ENCODE measurements around the gene WNT5A.

WNT5A gene

GRCh38 chr3:55494976-55495375 is 7.9 kb upstream of the WNT5A start:
- TF ChIP-seq ZNF274 (IDR thresholded peaks at IDR 0.05; ENCODE audit: low read depth, low read length), result no peak
- TF ChIP-seq SUZ12 (IDR thresholded peaks at IDR 0.05; ENCODE audit: extremely low read depth, insufficient read depth, insufficient read length), result no peak
- TF ChIP-seq YY1 (IDR thresholded peaks at IDR 0.05; ENCODE audit: insufficient read depth, insufficient read length), result no peak
- no peak overlapping the region for H3K9ac ChIP-seq (ENCODE audit: insufficient read length, low read depth)
- no peak for DNase-seq (ENCODE audit: low read depth, low spot score)
- H3K9me3 ChIP-seq (ENCODE audit: insufficient read depth, low read length), result no peaks in the 10 kb centered on the region
- no peak overlapping the region for H3K4me3 ChIP-seq (ENCODE audit: insufficient read length, low read depth)
- no peaks in the 10 kb centered on the region for H3K36me3 ChIP-seq (ENCODE audit: insufficient read depth, insufficient read length, low read length)
- peaks cover 2% of the 10 kb centered on the region for H3K4me1 ChIP-seq (ENCODE audit: insufficient read depth, insufficient read length)
- peaks cover 8% of the 10 kb centered on the region for H3K27me3 ChIP-seq (ENCODE audit: insufficient read depth, insufficient read length)

- Histone ChIP-seq H3K36me3 (ENCODE audit: insufficient read depth, insufficient read length, low read length) (no peaks in the 10 kb centered on the region), H3K9ac (ENCODE audit: insufficient read length, low read depth) (no peak overlapping the region), H3K4me3 (ENCODE audit: insufficient read length, low read depth) (no peak overlapping the region), H3K4me1 (ENCODE audit: insufficient read depth, insufficient read length) (peaks cover 2% of the 10 kb centered on the region), H3K27me3 (ENCODE audit: insufficient read depth, insufficient read length) (peaks cover 8% of the 10 kb centered on the region), H3K9me3 (ENCODE audit: insufficient read depth, low read length) (no peaks in the 10 kb centered on the region)
- DNase-seq (ENCODE audit: low read depth, low spot score), result no peak
- TF ChIP-seq ZNF274 (IDR thresholded peaks at IDR 0.05; ENCODE audit: low read depth, low read length) (no peak), YY1 (IDR thresholded peaks at IDR 0.05; ENCODE audit: insufficient read depth, insufficient read length) (no peak), SUZ12 (IDR thresholded peaks at IDR 0.05; ENCODE audit: extremely low read depth, insufficient read depth, insufficient read length) (no peak)
These were observed 5.9 kb upstream of the WNT5A start for GRCh38 chr3:55492976-55493375.

DNA sequence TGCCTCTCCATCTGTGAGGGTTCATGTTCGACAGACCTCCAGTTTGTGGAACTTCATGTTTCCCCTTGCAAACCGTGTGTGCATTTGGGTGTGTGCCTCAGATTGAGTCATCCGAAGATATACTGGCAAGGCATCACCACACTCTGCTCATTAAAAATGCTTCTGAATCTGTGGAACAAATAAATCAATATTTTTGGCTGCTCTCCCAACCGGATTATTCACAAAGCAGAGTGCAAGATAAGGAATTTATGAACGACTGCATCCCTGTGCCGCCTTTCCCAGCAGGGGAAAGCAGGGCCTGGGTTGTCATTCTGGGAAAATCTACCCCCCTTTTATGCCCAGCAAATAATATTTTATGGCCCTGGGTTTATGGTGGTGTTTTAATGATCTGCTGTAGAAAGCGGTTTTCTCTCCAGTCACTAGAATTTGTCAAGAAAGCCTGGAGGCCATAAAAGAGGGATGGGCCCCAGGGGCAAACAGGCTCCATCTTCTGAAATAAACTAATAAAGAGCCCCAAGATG is 4.2 kb upstream of the WNT5A start:
- H3K4me3 ChIP-seq (ENCODE audit: insufficient read length, low read depth), result no peak overlapping the region
- no peak overlapping the region for H3K9ac ChIP-seq (ENCODE audit: insufficient read length, low read depth)
- peaks cover 2% of the 10 kb centered on the region for H3K4me1 ChIP-seq (ENCODE audit: insufficient read depth, insufficient read length)
- TF ChIP-seq ZNF274 (IDR thresholded peaks at IDR 0.05; ENCODE audit: low read depth, low read length) (no peak), SUZ12 (IDR thresholded peaks at IDR 0.05; ENCODE audit: extremely low read depth, insufficient read depth, insufficient read length) (no peak), YY1 (IDR thresholded peaks at IDR 0.05; ENCODE audit: insufficient read depth, insufficient read length) (no peak)
- peaks cover 8% of the 10 kb centered on the region for H3K27me3 ChIP-seq (ENCODE audit: insufficient read depth, insufficient read length)
- no peak for DNase-seq (ENCODE audit: low read depth, low spot score)
- no peaks in the 10 kb centered on the region for H3K36me3 ChIP-seq (ENCODE audit: insufficient read depth, insufficient read length, low read length)
- no peaks in the 10 kb centered on the region for H3K9me3 ChIP-seq (ENCODE audit: insufficient read depth, low read length)

DNA sequence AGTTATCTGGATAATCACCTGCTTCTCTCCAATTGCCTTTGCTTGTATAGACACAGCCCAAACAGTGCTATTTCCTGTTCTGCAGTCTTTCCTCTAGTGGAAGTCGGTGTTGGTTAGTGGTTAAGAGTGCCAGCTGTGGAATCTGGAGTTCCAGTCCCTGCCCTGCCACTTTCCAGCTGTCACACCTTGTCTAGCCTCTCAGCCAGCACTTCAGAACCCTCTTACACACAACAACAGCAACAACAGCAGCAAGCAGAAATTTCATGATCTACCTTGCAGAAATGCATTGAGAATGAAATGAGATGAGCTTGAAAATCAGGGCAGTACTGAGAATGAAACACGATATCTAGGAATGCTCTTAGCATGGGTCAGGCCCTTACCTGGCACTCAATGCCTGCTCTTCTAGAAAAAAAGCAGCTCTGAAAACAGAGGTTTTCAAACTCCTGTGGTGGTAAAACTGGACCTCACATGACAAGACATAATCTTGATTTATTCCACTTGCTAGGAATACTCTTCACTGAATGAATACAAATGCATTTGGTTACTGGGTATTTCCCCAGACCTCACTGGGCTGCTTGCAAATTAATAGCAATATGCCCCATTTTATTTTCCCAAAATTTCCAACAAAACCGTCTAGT is 3.3 kb upstream of the WNT5A start:
- Histone ChIP-seq H3K36me3 (ENCODE audit: insufficient read depth, insufficient read length, low read length) (no peaks in the 10 kb centered on the region), H3K9me3 (ENCODE audit: insufficient read depth, low read length) (no peaks in the 10 kb centered on the region), H3K4me1 (ENCODE audit: insufficient read depth, insufficient read length) (peaks cover 2% of the 10 kb centered on the region), H3K4me3 (ENCODE audit: insufficient read length, low read depth) (no peak overlapping the region), H3K27me3 (ENCODE audit: insufficient read depth, insufficient read length) (peaks cover 8% of the 10 kb centered on the region), H3K9ac (ENCODE audit: insufficient read length, low read depth) (no peak overlapping the region)
- TF ChIP-seq SUZ12 (IDR thresholded peaks at IDR 0.05; ENCODE audit: extremely low read depth, insufficient read depth, insufficient read length) (no peak), YY1 (IDR thresholded peaks at IDR 0.05; ENCODE audit: insufficient read depth, insufficient read length) (no peak), ZNF274 (IDR thresholded peaks at IDR 0.05; ENCODE audit: low read depth, low read length) (no peak)
- DNase-seq (ENCODE audit: low read depth, low spot score), result no peak

GRCh38 chr3:55489798-55490132 is 2.7 kb upstream of the WNT5A start:
- Histone ChIP-seq H3K4me1 (ENCODE audit: insufficient read depth, insufficient read length) (peaks cover 2% of the 10 kb centered on the region), H3K36me3 (ENCODE audit: insufficient read depth, insufficient read length, low read length) (peaks cover 1% of the 10 kb centered on the region), H3K27me3 (ENCODE audit: insufficient read depth, insufficient read length) (peaks cover 8% of the 10 kb centered on the region), H3K9ac (ENCODE audit: insufficient read length, low read depth) (peak overlapping the region; percentile 90), H3K4me3 (ENCODE audit: insufficient read length, low read depth) (peak overlapping the region; percentile 84), H3K9me3 (ENCODE audit: insufficient read depth, low read length) (no peaks in the 10 kb centered on the region)
- no peak for DNase-seq (ENCODE audit: low read depth, low spot score)
- TF ChIP-seq YY1 (IDR thresholded peaks at IDR 0.05; ENCODE audit: insufficient read depth, insufficient read length), result no peak
- TF ChIP-seq ZNF274 (IDR thresholded peaks at IDR 0.05; ENCODE audit: low read depth, low read length), result no peak

DNA sequence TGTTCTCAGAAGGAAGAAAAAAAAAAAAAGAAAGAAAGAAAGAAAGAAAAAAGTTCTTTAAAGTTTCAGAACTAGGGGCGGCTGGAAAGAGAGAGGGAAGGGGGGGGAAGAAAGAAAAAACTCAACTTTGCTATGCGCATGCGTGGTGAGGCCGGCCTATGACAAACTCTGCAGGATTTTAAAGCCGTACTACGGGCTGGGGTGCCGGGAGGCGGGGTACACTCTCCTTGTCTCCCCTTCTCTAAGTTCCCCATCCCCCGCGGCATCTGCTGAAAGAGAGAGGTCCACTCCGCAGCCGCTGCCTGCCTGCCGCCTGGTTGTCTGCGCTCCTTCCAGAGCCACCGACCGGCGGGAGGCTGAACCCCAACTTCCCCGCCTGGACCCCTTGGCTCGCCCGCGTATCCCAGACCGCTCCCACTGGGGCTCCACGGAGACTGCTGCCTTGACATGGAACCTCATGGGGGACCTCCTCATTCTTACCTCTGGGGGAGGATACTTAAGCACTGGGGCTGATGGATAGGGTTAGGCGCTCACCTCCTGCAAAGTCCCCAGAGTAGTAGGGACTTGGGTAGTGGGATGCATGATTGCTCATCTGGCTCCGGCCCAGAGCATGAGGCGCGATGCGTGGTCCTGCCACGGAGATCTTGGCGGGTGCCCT is 1.4 kb upstream of the WNT5A start:
- peaks cover 2% of the 10 kb centered on the region for H3K4me1 ChIP-seq (ENCODE audit: insufficient read depth, insufficient read length)
- peaks cover 11% of the 10 kb centered on the region; the same call in 1 of the 2 replicates for H3K9me3 ChIP-seq (ENCODE audit: insufficient read depth, low read length)
- TF ChIP-seq ZNF274 (IDR thresholded peaks at IDR 0.05; ENCODE audit: low read depth, low read length) (no peak), YY1 (IDR thresholded peaks at IDR 0.05; ENCODE audit: insufficient read depth, insufficient read length) (no peak), SUZ12 (IDR thresholded peaks at IDR 0.05; ENCODE audit: extremely low read depth, insufficient read depth, insufficient read length) (no peak)
- DNase-seq (ENCODE audit: low read depth, low spot score), result no peak
- H3K4me3 ChIP-seq (ENCODE audit: insufficient read length, low read depth), result peak overlapping the region; percentile 84
- H3K27me3 ChIP-seq (ENCODE audit: insufficient read depth, insufficient read length), result peaks cover 8% of the 10 kb centered on the region
- peak overlapping the region; percentile 90 for H3K9ac ChIP-seq (ENCODE audit: insufficient read length, low read depth)
- peaks cover 14% of the 10 kb centered on the region for H3K36me3 ChIP-seq (ENCODE audit: insufficient read depth, insufficient read length, low read length)

GRCh38 chr3:55487381-55488241 is 505 bp upstream of the WNT5A start:
- Histone ChIP-seq H3K9me3 (ENCODE audit: insufficient read depth, low read length) (peaks cover 16% of the 10 kb centered on the region; the same call in 1 of the 2 replicates), H3K27me3 (ENCODE audit: insufficient read depth, insufficient read length) (peaks cover 8% of the 10 kb centered on the region), H3K4me3 (ENCODE audit: insufficient read length, low read depth) (peak overlapping the region; percentile 84), H3K4me1 (ENCODE audit: insufficient read depth, insufficient read length) (peaks cover 7% of the 10 kb centered on the region), H3K36me3 (ENCODE audit: insufficient read depth, insufficient read length, low read length) (peaks cover 23% of the 10 kb centered on the region), H3K9ac (ENCODE audit: insufficient read length, low read depth) (peak overlapping the region; percentile 91)
- no peak for DNase-seq (ENCODE audit: low read depth, low spot score)
- TF ChIP-seq SUZ12 (IDR thresholded peaks at IDR 0.05; ENCODE audit: extremely low read depth, insufficient read depth, insufficient read length), result no peak
- TF ChIP-seq ZNF274 (IDR thresholded peaks at IDR 0.05; ENCODE audit: low read depth, low read length), result no peak
- no peak for TF ChIP-seq YY1 (IDR thresholded peaks at IDR 0.05; ENCODE audit: insufficient read depth, insufficient read length)

Measured in NT2/D1 (cell line).